Measurements from ENCODE around the gene FUT9.

FUT9 gene

DNA sequence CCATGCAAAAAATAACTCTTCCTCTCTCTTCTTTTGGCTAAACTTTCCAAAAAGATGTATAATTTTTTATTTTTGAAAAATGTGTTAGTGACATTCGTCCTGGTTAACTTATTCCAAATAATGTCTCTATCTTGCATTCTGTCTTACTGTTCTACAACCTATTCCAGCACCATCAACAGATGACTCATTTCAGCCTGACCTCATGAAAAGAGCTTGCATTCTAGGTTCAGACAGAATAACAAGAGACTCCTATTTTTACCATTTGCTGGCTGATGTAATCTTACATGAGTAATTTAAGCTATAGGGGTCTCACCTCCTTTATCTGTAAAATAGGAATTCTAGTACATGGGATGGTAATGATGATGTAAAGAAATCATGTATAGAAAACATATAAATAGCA, 109.0 kb downstream of the FUT9 start:
- 84% methylated on average over 1 of the region's 1 CpG for WGBS
- Histone ChIP-seq H3K9me3 (ENCODE audit: insufficient read depth, low read depth, low read length) (peaks cover 3% of the 10 kb centered on the region; the same call in 1 of the 2 replicates), H3K9ac (ENCODE audit: low read depth, low read length) (0 out of 2 replicates have a peak overlapping the region, but pooled peaks have one; percentile 14)

GRCh38 chr6:96138406-96138805, 122.6 kb downstream of the FUT9 start:
- Histone ChIP-seq H3K9ac (ENCODE audit: low read depth, low read length) (no peak overlapping the region), H3K4me3 (ENCODE audit: low read length) (no peak overlapping the region), H3K4me1 (ENCODE audit: insufficient read depth, low read length) (no peaks in the 10 kb centered on the region), H3K27ac (ENCODE audit: low read depth, low read length) (no peak overlapping the region), H3K36me3 (ENCODE audit: insufficient read depth, low read length) (no peaks in the 10 kb centered on the region; the same call in 1 of the 2 replicates), H3K27me3 (ENCODE audit: insufficient read depth, low read length) (no peaks in the 10 kb centered on the region), H3K9me3 (ENCODE audit: insufficient read depth, low read depth, low read length) (peaks cover 12% of the 10 kb centered on the region; the same call in 1 of the 2 replicates)
- WGBS = 98% methylated on average over 2 of the region's 2 CpGs

More for the DNA sequence above, 109.0 kb downstream of the FUT9 start:
- no peaks in the 10 kb centered on the region for H3K36me3 ChIP-seq (ENCODE audit: insufficient read depth, low read length)
- 0 out of 2 replicates have a peak overlapping the region, but pooled peaks have one; percentile 19 for H3K27ac ChIP-seq (ENCODE audit: low read depth, low read length)
- no peaks in the 10 kb centered on the region for H3K27me3 ChIP-seq (ENCODE audit: insufficient read depth, low read length)
- no peak overlapping the region for H3K4me3 ChIP-seq (ENCODE audit: low read length)
- H3K4me1 ChIP-seq (ENCODE audit: insufficient read depth, low read length) = peaks cover 8% of the 10 kb centered on the region

GRCh38 chr6:96142142-96142541, 126.4 kb downstream of the FUT9 start:
- Histone ChIP-seq H3K9ac (ENCODE audit: low read depth, low read length) (no peak overlapping the region), H3K27ac (ENCODE audit: low read depth, low read length) (no peak overlapping the region), H3K36me3 (ENCODE audit: insufficient read depth, low read length) (no peaks in the 10 kb centered on the region; the same call in 1 of the 2 replicates), H3K9me3 (ENCODE audit: insufficient read depth, low read depth, low read length) (peaks cover 12% of the 10 kb centered on the region; the same call in 1 of the 2 replicates), H3K27me3 (ENCODE audit: insufficient read depth, low read length) (no peaks in the 10 kb centered on the region), H3K4me1 (ENCODE audit: insufficient read depth, low read length) (no peaks in the 10 kb centered on the region), H3K4me3 (ENCODE audit: low read length) (no peak overlapping the region)
- 92% methylated on average over 1 of the region's 2 CpGs for WGBS

DNA sequence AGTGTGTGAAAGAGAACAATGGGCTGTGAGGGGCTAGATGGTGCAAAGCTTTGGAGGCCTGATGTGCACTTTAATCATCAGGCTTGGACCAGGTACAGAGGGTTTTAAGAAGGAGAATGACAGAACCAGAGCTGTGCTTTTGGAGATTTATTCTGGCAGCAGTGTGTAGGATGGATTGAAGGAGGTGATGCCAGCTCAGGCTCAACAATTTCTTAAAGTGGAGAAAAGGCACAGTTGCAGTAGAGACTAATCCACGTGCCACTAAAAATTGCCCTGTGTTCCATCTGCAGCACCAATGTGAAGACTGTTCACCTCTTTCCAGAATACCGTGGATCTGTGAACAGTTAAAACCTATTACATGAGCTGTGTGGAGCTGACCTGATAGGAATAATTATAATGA, 134.7 kb downstream of the FUT9 start:
- 87% methylated on average over 2 of the region's 2 CpGs for WGBS
- Histone ChIP-seq H3K4me3 (ENCODE audit: low read length) (no peak overlapping the region), H3K36me3 (ENCODE audit: insufficient read depth, low read length) (no peaks in the 10 kb centered on the region), H3K9ac (ENCODE audit: low read depth, low read length) (no peak overlapping the region), H3K27ac (ENCODE audit: low read depth, low read length) (no peak overlapping the region), H3K4me1 (ENCODE audit: insufficient read depth, low read length) (no peaks in the 10 kb centered on the region), H3K27me3 (ENCODE audit: insufficient read depth, low read length) (no peaks in the 10 kb centered on the region), H3K9me3 (ENCODE audit: insufficient read depth, low read depth, low read length) (no peaks in the 10 kb centered on the region)

GRCh38 chr6:96151707-96152106, 135.9 kb downstream of the FUT9 start:
- H3K4me1 ChIP-seq (ENCODE audit: insufficient read depth, low read length) = no peaks in the 10 kb centered on the region
- no peaks in the 10 kb centered on the region for H3K36me3 ChIP-seq (ENCODE audit: insufficient read depth, low read length)
- no peak overlapping the region for H3K4me3 ChIP-seq (ENCODE audit: low read length)
- 100% methylated on average over 1 of the region's 3 CpGs for WGBS
- no peak overlapping the region for H3K9ac ChIP-seq (ENCODE audit: low read depth, low read length)
- no peak overlapping the region for H3K27ac ChIP-seq (ENCODE audit: low read depth, low read length)
- H3K27me3 ChIP-seq (ENCODE audit: insufficient read depth, low read length) = no peaks in the 10 kb centered on the region
- H3K9me3 ChIP-seq (ENCODE audit: insufficient read depth, low read depth, low read length) = 0 out of 2 replicates have a peak, but pooled peaks cover 3% of the 10 kb centered on the region

DNA sequence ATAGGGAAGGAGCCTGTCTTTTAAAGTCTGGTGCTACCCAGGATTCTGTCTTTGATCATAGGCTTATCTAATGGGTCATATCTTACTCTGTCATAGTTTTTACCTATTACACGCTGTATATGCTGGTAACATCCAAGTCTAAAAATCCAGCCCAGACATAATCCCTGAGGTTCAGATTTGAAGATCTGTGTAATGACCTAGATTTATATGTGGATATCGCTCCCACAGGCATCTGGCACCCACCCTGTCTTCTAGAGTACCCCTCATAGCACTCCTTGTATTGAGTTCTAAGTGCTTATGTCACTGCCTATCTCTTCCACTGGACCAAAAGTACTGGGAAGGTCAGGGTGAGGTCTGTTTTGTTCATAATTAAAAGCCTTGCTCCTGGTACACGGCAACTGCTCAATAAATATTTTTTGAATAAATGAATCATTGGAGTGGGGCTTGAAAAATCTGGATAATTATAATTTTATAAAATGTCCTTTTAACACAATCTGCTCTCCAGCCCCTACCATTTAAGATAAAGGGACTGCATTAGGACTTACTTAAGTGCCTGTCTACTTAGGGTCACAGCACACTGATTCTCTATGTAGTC, 136.4 kb downstream of the FUT9 start:
- Histone ChIP-seq H3K27me3 (ENCODE audit: insufficient read depth, low read length) (no peaks in the 10 kb centered on the region), H3K4me3 (ENCODE audit: low read length) (no peak overlapping the region), H3K27ac (ENCODE audit: low read depth, low read length) (no peak overlapping the region), H3K36me3 (ENCODE audit: insufficient read depth, low read length) (no peaks in the 10 kb centered on the region), H3K9me3 (ENCODE audit: insufficient read depth, low read depth, low read length) (0 out of 2 replicates have a peak, but pooled peaks cover 3% of the 10 kb centered on the region), H3K9ac (ENCODE audit: low read depth, low read length) (no peak overlapping the region), H3K4me1 (ENCODE audit: insufficient read depth, low read length) (no peaks in the 10 kb centered on the region; the same call in 1 of the 2 replicates)
- WGBS = 87% methylated on average over 3 of the region's 3 CpGs

GRCh38 chr6:96153775-96154174, 138.0 kb downstream of the FUT9 start:
- no peak overlapping the region for H3K4me3 ChIP-seq (ENCODE audit: low read length)
- 0 out of 2 replicates have a peak, but pooled peaks cover 3% of the 10 kb centered on the region for H3K9me3 ChIP-seq (ENCODE audit: insufficient read depth, low read depth, low read length)
- H3K27ac ChIP-seq (ENCODE audit: low read depth, low read length) = no peak overlapping the region
- H3K4me1 ChIP-seq (ENCODE audit: insufficient read depth, low read length) = no peaks in the 10 kb centered on the region; the same call in 1 of the 2 replicates
- H3K27me3 ChIP-seq (ENCODE audit: insufficient read depth, low read length) = no peaks in the 10 kb centered on the region
- no peaks in the 10 kb centered on the region for H3K36me3 ChIP-seq (ENCODE audit: insufficient read depth, low read length)
- no peak overlapping the region for H3K9ac ChIP-seq (ENCODE audit: low read depth, low read length)

- Histone ChIP-seq H3K4me3 (ENCODE audit: low read length) (no peak overlapping the region), H3K27ac (ENCODE audit: low read depth, low read length) (no peak overlapping the region), H3K9ac (ENCODE audit: low read depth, low read length) (no peak overlapping the region), H3K36me3 (ENCODE audit: insufficient read depth, low read length) (no peaks in the 10 kb centered on the region), H3K27me3 (ENCODE audit: insufficient read depth, low read length) (no peaks in the 10 kb centered on the region), H3K9me3 (ENCODE audit: insufficient read depth, low read depth, low read length) (0 out of 2 replicates have a peak, but pooled peaks cover 3% of the 10 kb centered on the region), H3K4me1 (ENCODE audit: insufficient read depth, low read length) (peaks cover 7% of the 10 kb centered on the region; the same call in 1 of the 2 replicates)
- 98% methylated on average over 3 of the region's 4 CpGs for WGBS
These were observed 140.7 kb downstream of the FUT9 start for GRCh38 chr6:96156425-96156824.

- WGBS = 82% methylated on average over 3 of the region's 3 CpGs
- no peak overlapping the region for H3K27ac ChIP-seq (ENCODE audit: low read depth, low read length)
- no peak overlapping the region for H3K4me3 ChIP-seq (ENCODE audit: low read length)
- H3K4me1 ChIP-seq (ENCODE audit: insufficient read depth, low read length) = peaks cover 14% of the 10 kb centered on the region
- no peak overlapping the region for H3K9ac ChIP-seq (ENCODE audit: low read depth, low read length)
- 0 out of 2 replicates have a peak, but pooled peaks cover 3% of the 10 kb centered on the region for H3K9me3 ChIP-seq (ENCODE audit: insufficient read depth, low read depth, low read length)
- H3K27me3 ChIP-seq (ENCODE audit: insufficient read depth, low read length) = no peaks in the 10 kb centered on the region
- H3K36me3 ChIP-seq (ENCODE audit: insufficient read depth, low read length) = no peaks in the 10 kb centered on the region
These were observed 141.3 kb downstream of the FUT9 start for GRCh38 chr6:96157018-96157565.

GRCh38 chr6:96162711-96163120, 146.9 kb downstream of the FUT9 start:
- WGBS = 10% methylated on average over 2 of the region's 2 CpGs

DNA sequence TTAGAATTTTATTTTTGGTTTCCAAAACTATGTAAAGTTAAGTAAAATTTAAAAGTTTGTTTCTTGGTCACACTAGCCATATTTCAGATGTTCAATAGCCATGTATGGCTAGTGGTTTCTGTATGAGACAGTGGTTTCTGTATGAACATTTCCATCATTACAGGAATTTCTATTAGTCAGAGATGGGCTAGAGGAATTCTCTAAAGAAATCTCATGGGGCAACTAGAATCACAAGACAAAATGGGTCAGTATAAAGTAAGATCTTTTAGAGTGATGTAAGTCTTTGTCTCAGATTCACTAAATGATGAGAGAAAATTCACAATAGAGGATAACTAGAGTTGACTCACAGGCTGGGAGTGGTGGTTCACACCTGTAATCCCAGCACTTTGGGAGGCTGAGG, 149.0 kb downstream of the FUT9 start:
- no peaks in the 10 kb centered on the region for H3K9me3 ChIP-seq (ENCODE audit: insufficient read depth, low read depth, low read length)
- no peaks in the 10 kb centered on the region for H3K27me3 ChIP-seq (ENCODE audit: insufficient read depth, low read length)
- no peaks in the 10 kb centered on the region for H3K36me3 ChIP-seq (ENCODE audit: insufficient read depth, low read length)
- no peak overlapping the region; the same call in 1 of the 2 replicates for H3K27ac ChIP-seq (ENCODE audit: low read depth, low read length)
- H3K9ac ChIP-seq (ENCODE audit: low read depth, low read length) = no peak overlapping the region
- peaks cover 33% of the 10 kb centered on the region for H3K4me1 ChIP-seq (ENCODE audit: insufficient read depth, low read length)
- no peak overlapping the region for H3K4me3 ChIP-seq (ENCODE audit: low read length)

More at GRCh38 chr6:96162711-96163120, 146.9 kb downstream of the FUT9 start:
- Histone ChIP-seq H3K4me3 (ENCODE audit: low read length) (peak overlapping the region; percentile 18; the same call in 1 of the 2 replicates), H3K36me3 (ENCODE audit: insufficient read depth, low read length) (no peaks in the 10 kb centered on the region), H3K9me3 (ENCODE audit: insufficient read depth, low read depth, low read length) (no peaks in the 10 kb centered on the region), H3K9ac (ENCODE audit: low read depth, low read length) (peak overlapping the region; percentile 59), H3K27me3 (ENCODE audit: insufficient read depth, low read length) (no peaks in the 10 kb centered on the region), H3K27ac (ENCODE audit: low read depth, low read length) (peak overlapping the region; percentile 89), H3K4me1 (ENCODE audit: insufficient read depth, low read length) (peaks cover 33% of the 10 kb centered on the region)

All from HUES64 (cell line).